Parathyroid adenoma (tissue), 2 donors: ENCODE measurements around the gene SLC6A20.

Source experiments
- H2AFZ ChIP-seq: fragments of 300-600 bp; sonication (generic); one replicate; pipeline ENCODE4 v1.7.0; 2017; ENCODE audit warnings: antibody characterized with exemption, mild to moderate bottlenecking
- H3K27ac ChIP-seq: fragments of 300-600 bp; sonication (generic); one replicate; pipeline ENCODE4 v1.7.0; 2017
- H3K27me3 ChIP-seq: fragments of 300-600 bp; sonication (generic); one replicate; pipeline ENCODE4 v1.7.0; 2017; ENCODE audit warnings: low read length; ENCODE audit not compliant: control insufficient read depth, insufficient read depth
- H3K36me3 ChIP-seq: fragments of 300-600 bp; sonication (generic); one replicate; pipeline ENCODE4 v1.7.0; 2017; ENCODE audit warnings: low read length; ENCODE audit not compliant: control insufficient read depth, insufficient read depth
- H3K4me1 ChIP-seq: fragments of 300-600 bp; sonication (generic); one replicate; pipeline ENCODE4 v1.7.0; 2017; ENCODE audit warnings: control low read depth
- H3K4me2 ChIP-seq: fragments of 300-600 bp; sonication (generic); one replicate; pipeline ENCODE4 v1.7.0; 2017; ENCODE audit warnings: low read length
- H3K4me3 ChIP-seq: fragments of 300-600 bp; sonication (generic); one replicate; pipeline ENCODE4 v1.7.0; 2017; ENCODE audit warnings: low read depth, low read length
- H3K79me2 ChIP-seq: fragments of 300-600 bp; sonication (generic); one replicate; pipeline ENCODE4 v1.7.0; 2017; ENCODE audit warnings: control low read depth
- H3K9ac ChIP-seq: fragments of 300-600 bp; sonication (generic); one replicate; pipeline ENCODE4 v1.7.0; 2017; ENCODE audit warnings: mild to moderate bottlenecking
- H3K9me3 ChIP-seq: fragments of 300-600 bp; sonication (generic); one replicate; pipeline ENCODE4 v1.7.0; 2017; ENCODE audit warnings: low read length; ENCODE audit not compliant: control insufficient read depth
- TF ChIP-seq, protein P1 (sequence below): fragments of 300-600 bp; sonication (generic); IDR thresholded peaks from one replicate; pipeline ENCODE4 v1.7.0; 2017; ENCODE audit warnings: antibody characterized with exemption, mild to moderate bottlenecking
- donor health status: primary hyperparathyroidism.

Gene SLC6A20

GRCh38 chr3:45789235-45789812 lies 7.0 kb downstream of the SLC6A20 start:
- TF ChIP-seq, protein P1, sequence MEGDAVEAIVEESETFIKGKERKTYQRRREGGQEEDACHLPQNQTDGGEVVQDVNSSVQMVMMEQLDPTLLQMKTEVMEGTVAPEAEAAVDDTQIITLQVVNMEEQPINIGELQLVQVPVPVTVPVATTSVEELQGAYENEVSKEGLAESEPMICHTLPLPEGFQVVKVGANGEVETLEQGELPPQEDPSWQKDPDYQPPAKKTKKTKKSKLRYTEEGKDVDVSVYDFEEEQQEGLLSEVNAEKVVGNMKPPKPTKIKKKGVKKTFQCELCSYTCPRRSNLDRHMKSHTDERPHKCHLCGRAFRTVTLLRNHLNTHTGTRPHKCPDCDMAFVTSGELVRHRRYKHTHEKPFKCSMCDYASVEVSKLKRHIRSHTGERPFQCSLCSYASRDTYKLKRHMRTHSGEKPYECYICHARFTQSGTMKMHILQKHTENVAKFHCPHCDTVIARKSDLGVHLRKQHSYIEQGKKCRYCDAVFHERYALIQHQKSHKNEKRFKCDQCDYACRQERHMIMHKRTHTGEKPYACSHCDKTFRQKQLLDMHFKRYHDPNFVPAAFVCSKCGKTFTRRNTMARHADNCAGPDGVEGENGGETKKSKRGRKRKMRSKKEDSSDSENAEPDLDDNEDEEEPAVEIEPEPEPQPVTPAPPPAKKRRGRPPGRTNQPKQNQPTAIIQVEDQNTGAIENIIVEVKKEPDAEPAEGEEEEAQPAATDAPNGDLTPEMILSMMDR = no peak
- Histone ChIP-seq H3K27me3 (no peaks in the 10 kb centered on the region), H2AFZ (no peak overlapping the region)

DNA sequence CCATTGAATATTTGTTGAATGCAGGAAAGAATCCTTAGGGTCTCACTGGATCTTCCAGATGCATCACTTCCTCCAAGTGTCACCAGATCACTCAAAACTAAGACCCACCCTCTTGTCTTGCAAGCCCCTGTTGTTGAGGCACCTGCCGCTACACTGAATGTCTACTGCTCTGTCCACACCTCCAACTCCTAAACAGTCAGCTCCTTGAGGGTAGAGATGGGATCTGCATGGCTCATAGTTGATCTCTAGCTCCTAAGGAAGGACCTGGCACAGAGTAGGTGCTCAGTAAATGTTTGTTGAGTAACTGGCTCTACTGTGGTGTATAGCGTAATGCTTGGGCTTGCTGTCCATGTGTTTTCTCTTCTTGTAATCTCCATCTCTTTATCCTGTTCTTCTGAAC lies 8.8 kb downstream of the SLC6A20 start:
- no peak overlapping the region for H3K4me3 ChIP-seq
- no peaks in the 10 kb centered on the region for H3K36me3 ChIP-seq
- H3K9ac ChIP-seq = no peak overlapping the region
- no peaks in the 10 kb centered on the region for H3K4me1 ChIP-seq
- H3K9me3 ChIP-seq = peaks cover 6% of the 10 kb centered on the region
- H2AFZ ChIP-seq = no peak overlapping the region
- no peak overlapping the region for H3K4me2 ChIP-seq
- TF ChIP-seq, protein P1 = no peak
- H3K27me3 ChIP-seq = no peaks in the 10 kb centered on the region
- H3K79me2 ChIP-seq = no peaks in the 10 kb centered on the region
- no peak overlapping the region for H3K27ac ChIP-seq

More at GRCh38 chr3:45789235-45789812, 7.0 kb downstream of the SLC6A20 start:
- Histone ChIP-seq H3K9me3 (peaks cover 6% of the 10 kb centered on the region), H3K79me2 (no peaks in the 10 kb centered on the region), H3K4me1 (no peaks in the 10 kb centered on the region), H3K4me3 (no peak overlapping the region), H3K27ac (no peak overlapping the region), H3K36me3 (no peaks in the 10 kb centered on the region), H3K9ac (no peak overlapping the region), H3K4me2 (no peak overlapping the region)

GRCh38 chr3:45786801-45787495 lies 9.4 kb downstream of the SLC6A20 start:
- TF ChIP-seq, protein P1 = no peak
- no peak overlapping the region for H3K4me2 ChIP-seq

GRCh38 chr3:45785605-45786150 lies 10.7 kb downstream of the SLC6A20 start:
- H3K4me1 ChIP-seq = no peaks in the 10 kb centered on the region
- TF ChIP-seq, protein P1 = no peak

More at GRCh38 chr3:45786801-45787495, 9.4 kb downstream of the SLC6A20 start:
- Histone ChIP-seq H3K4me3 (no peak overlapping the region), H3K27me3 (no peaks in the 10 kb centered on the region), H3K27ac (no peak overlapping the region), H2AFZ (no peak overlapping the region), H3K4me1 (no peaks in the 10 kb centered on the region), H3K36me3 (no peaks in the 10 kb centered on the region), H3K9ac (no peak overlapping the region), H3K9me3 (peaks cover 6% of the 10 kb centered on the region), H3K79me2 (no peaks in the 10 kb centered on the region)

More at GRCh38 chr3:45785605-45786150, 10.7 kb downstream of the SLC6A20 start:
- Histone ChIP-seq H3K36me3 (no peaks in the 10 kb centered on the region), H3K4me3 (no peak overlapping the region), H3K27me3 (no peaks in the 10 kb centered on the region), H3K9ac (no peak overlapping the region), H3K27ac (no peak overlapping the region), H3K4me2 (no peak overlapping the region), H3K9me3 (peaks cover 6% of the 10 kb centered on the region), H2AFZ (no peak overlapping the region), H3K79me2 (no peaks in the 10 kb centered on the region)
